Endometrial microvascular endothelial cells (primary cell): Measurements from ENCODE around the gene POU2F2. TPM values are rescaled to one million over a fixed set of nuclear protein-coding genes. Genes with fewer than 3 reads are reported as not detected.

Experiments used
- in situ Hi-C: cut with HindIII; loops from 2 replicates; pipeline ENCODE4 v1.10.0; 2017; ENCODE audit warnings: low sequenced_read_pairs, low pct_unique_long_range_greater_than_20kb; ENCODE audit errors: inconsistent ontology term
- total RNA-seq: library from RNA; depleted of rRNA; stranded (reverse); fragments of >200 nt; gene quantifications from one replicate; pipeline ENCODE4 v1.2.3, GENCODE V29; 2015; ENCODE audit errors: inconsistent ontology term

POU2F2 gene
- total RNA-seq, 1 donor from 2014 or later, result 0.84 TPM

GRCh38 chr19:42071247-42071646 is 61.0 kb downstream of the POU2F2 start:
- in situ Hi-C loops, result no loop called here

- in situ Hi-C loops, result no loop called here
Measured at GRCh38 chr19:42069619-42070351, 62.5 kb downstream of the POU2F2 start, which contains the start of gene GRIK5. Gene GRIK5 (minus strand): TSS chr19:42070206. CDS start chr19:42065770, 4,436 bp downstream.

- in situ Hi-C loops, result no loop called here
Measured at GRCh38 chr19:42068756-42069571, 63.3 kb downstream of the POU2F2 start.

- in situ Hi-C loops, result no loop called here
Measured at GRCh38 chr19:42068361-42068755, 63.9 kb downstream of the POU2F2 start.

- in situ Hi-C loops, result no loop called here
Measured at GRCh38 chr19:42067315-42067888, 64.8 kb downstream of the POU2F2 start.

GRCh38 chr19:42066075-42066754 is 66.0 kb downstream of the POU2F2 start:
- in situ Hi-C loops, result no loop called here

GRCh38 chr19:42065511-42065910 is 66.7 kb downstream of the POU2F2 start:
- in situ Hi-C loops, result no loop called here

GRCh38 chr19:42065051-42065450 is 67.2 kb downstream of the POU2F2 start:
- in situ Hi-C loops, result no loop called here

GRCh38 chr19:42064432-42064831 is 67.8 kb downstream of the POU2F2 start:
- in situ Hi-C loops, result no loop called here

- in situ Hi-C loops, result no loop called here
Measured at GRCh38 chr19:42062381-42062780, 69.9 kb downstream of the POU2F2 start.

- in situ Hi-C loops, result no loop called here
Measured at GRCh38 chr19:42060117-42060516, 72.1 kb downstream of the POU2F2 start.

GRCh38 chr19:42059196-42059595 is 73.0 kb downstream of the POU2F2 start:
- in situ Hi-C loops, result no loop called here

GRCh38 chr19:42057846-42058245 is 74.4 kb downstream of the POU2F2 start:
- in situ Hi-C loops, result no loop called here

GRCh38 chr19:42054205-42054604 is 78.0 kb downstream of the POU2F2 start:
- in situ Hi-C loops, result no loop called here

- in situ Hi-C loops, result no loop called here
Measured at GRCh38 chr19:42053037-42053935, 79.0 kb downstream of the POU2F2 start.

- in situ Hi-C loops, result no loop called here
Measured at GRCh38 chr19:42052241-42052863, 79.9 kb downstream of the POU2F2 start.

- in situ Hi-C loops, result no loop called here
Measured at GRCh38 chr19:42051166-42052115, 80.8 kb downstream of the POU2F2 start.
